ENCODE results near the gene FGF10. TPM values are rescaled to one million over a fixed set of nuclear protein-coding genes. Genes with fewer than 3 reads are reported as not detected.

FGF10 gene
- polyA plus RNA-seq, result under 1 TPM; 0.37 to 0.56 TPM

- Histone ChIP-seq H3K4me3 (ENCODE audit: low read depth in 1 of 2, low read length in 2 of 2) (peak within 1 kb of the TSS; percentile 36 to 44), H3K27ac (ENCODE audit: low read depth in 2 of 2, low read length in 1 of 2) (peak within 1 kb of the TSS; percentile 27 to 28), H3K36me3 (ENCODE audit: control insufficient read depth in 2 of 2, insufficient read depth in 2 of 2, low read length in 1 of 2) (no peaks in the 10 kb centered on the region), H3K27me3 (ENCODE audit: control insufficient read depth in 1 of 2, insufficient read depth in 2 of 2, low read length in 2 of 2) (peaks cover 0 to 6% of the 10 kb centered on the region in 2 donors), H3K9me3 (ENCODE audit: control insufficient read depth in 2 of 2, insufficient read depth in 1 of 2, low read depth in 1 of 2, low read length in 1 of 2) (no peaks in the 10 kb centered on the region), H3K4me1 (ENCODE audit: control insufficient read depth in 2 of 2, insufficient read depth in 2 of 2, low read length in 1 of 2) (no peaks in the 10 kb centered on the region)
- WGBS, 2 donors, result 1 to 4% methylated on average over 33 to 35 of the region's 35 CpGs
Measured at GRCh38 chr5:44389090-44389822, at the start of gene FGF10. Gene FGF10, minus strand, starts transcription at chr5:44389420. Its CDS starts 738 bp downstream, at chr5:44388682.

- Histone ChIP-seq H3K27me3 (ENCODE audit: control insufficient read depth in 1 of 2, insufficient read depth in 2 of 2, low read length in 2 of 2) (no peaks in the 10 kb centered on the region), H3K36me3 (ENCODE audit: control insufficient read depth in 2 of 2, insufficient read depth in 2 of 2, low read length in 1 of 2) (no peaks in the 10 kb centered on the region), H3K4me1 (ENCODE audit: control insufficient read depth in 2 of 2, insufficient read depth in 2 of 2, low read length in 1 of 2) (no peaks in the 10 kb centered on the region), H3K4me3 (ENCODE audit: low read depth in 1 of 2, low read length in 2 of 2) (no peak overlapping the region), H3K9me3 (ENCODE audit: control insufficient read depth in 2 of 2, insufficient read depth in 1 of 2, low read depth in 1 of 2, low read length in 1 of 2) (no peaks in the 10 kb centered on the region), H3K27ac (ENCODE audit: low read depth in 2 of 2, low read length in 1 of 2) (no peak overlapping the region)
- WGBS, 2 donors, result 79 to 90% methylated on average over 1 of the region's 1 CpG
Measured at GRCh38 chr5:44426944-44427343, 37.7 kb upstream of the FGF10 start.

DNA sequence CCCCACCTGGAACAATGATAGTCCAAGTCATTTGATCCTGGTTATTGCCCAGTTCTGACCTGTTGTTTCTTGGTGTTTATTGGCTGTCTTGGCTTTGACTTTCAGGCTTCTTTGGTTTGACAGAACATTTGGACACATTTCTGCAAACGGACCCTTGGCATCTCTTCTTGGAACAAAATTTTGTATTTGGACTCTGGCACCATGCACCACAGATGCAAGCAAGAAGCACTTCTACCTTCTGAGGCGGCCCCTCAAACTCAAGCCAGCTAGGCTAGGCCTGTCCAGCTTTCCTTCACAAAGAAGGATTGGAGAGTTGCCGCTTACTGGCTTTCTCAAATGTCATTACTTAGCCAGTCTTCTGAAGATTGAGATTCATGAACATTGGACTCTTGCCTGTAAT is 23.1 kb upstream of the FGF10 start:
- Histone ChIP-seq H3K4me3 (ENCODE audit: low read depth in 1 of 2, low read length in 2 of 2) (no peak overlapping the region), H3K4me1 (ENCODE audit: control insufficient read depth in 2 of 2, insufficient read depth in 2 of 2, low read length in 1 of 2) (no peaks in the 10 kb centered on the region), H3K27ac (ENCODE audit: low read depth in 2 of 2, low read length in 1 of 2) (no peak overlapping the region), H3K36me3 (ENCODE audit: control insufficient read depth in 2 of 2, insufficient read depth in 2 of 2, low read length in 1 of 2) (no peaks in the 10 kb centered on the region), H3K9me3 (ENCODE audit: control insufficient read depth in 2 of 2, insufficient read depth in 1 of 2, low read depth in 1 of 2, low read length in 1 of 2) (peaks cover 0 to 2% of the 10 kb centered on the region in 2 donors), H3K27me3 (ENCODE audit: control insufficient read depth in 1 of 2, insufficient read depth in 2 of 2, low read length in 2 of 2) (no peaks in the 10 kb centered on the region)
- 74 to 86% methylated on average over 3 of the region's 3 CpGs for WGBS, 2 donors

GRCh38 chr5:44402084-44402483 is 12.9 kb upstream of the FGF10 start:
- Histone ChIP-seq H3K27ac (ENCODE audit: low read depth in 2 of 2, low read length in 1 of 2) (no peak overlapping the region), H3K4me3 (ENCODE audit: low read depth in 1 of 2, low read length in 2 of 2) (no peak overlapping the region), H3K36me3 (ENCODE audit: control insufficient read depth in 2 of 2, insufficient read depth in 2 of 2, low read length in 1 of 2) (no peaks in the 10 kb centered on the region), H3K27me3 (ENCODE audit: control insufficient read depth in 1 of 2, insufficient read depth in 2 of 2, low read length in 2 of 2) (no peaks in the 10 kb centered on the region), H3K4me1 (ENCODE audit: control insufficient read depth in 2 of 2, insufficient read depth in 2 of 2, low read length in 1 of 2) (no peaks in the 10 kb centered on the region), H3K9me3 (ENCODE audit: control insufficient read depth in 2 of 2, insufficient read depth in 1 of 2, low read depth in 1 of 2, low read length in 1 of 2) (no peaks in the 10 kb centered on the region)
- 77 to 79% methylated on average over 2 of the region's 2 CpGs for WGBS, 2 donors

DNA sequence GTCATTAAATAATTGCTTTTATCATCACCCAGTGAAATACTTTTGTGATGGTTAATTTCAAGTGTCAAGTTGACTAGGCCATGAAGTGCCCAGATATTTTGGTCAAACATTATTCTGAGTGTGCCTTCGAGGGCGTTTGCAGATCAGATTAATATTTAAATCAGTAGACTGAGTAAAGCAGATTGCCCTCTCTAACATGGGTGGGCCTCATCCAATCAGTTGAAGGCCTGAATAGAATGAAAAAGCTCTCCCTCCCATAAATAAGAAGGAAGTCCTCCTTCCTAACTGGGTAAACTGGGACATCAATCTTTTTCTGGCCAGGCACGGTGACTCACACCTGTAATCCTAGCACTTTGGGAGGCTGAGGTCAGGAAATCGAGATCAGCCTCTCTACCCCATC is 12.4 kb upstream of the FGF10 start:
- no peaks in the 10 kb centered on the region for H3K9me3 ChIP-seq (ENCODE audit: control insufficient read depth in 2 of 2, insufficient read depth in 1 of 2, low read depth in 1 of 2, low read length in 1 of 2)
- WGBS, 2 donors, result 68 to 76% methylated on average over 4 of the region's 4 CpGs
- no peaks in the 10 kb centered on the region for H3K4me1 ChIP-seq (ENCODE audit: control insufficient read depth in 2 of 2, insufficient read depth in 2 of 2, low read length in 1 of 2)
- H3K36me3 ChIP-seq (ENCODE audit: control insufficient read depth in 2 of 2, insufficient read depth in 2 of 2, low read length in 1 of 2), result no peaks in the 10 kb centered on the region
- no peaks in the 10 kb centered on the region for H3K27me3 ChIP-seq (ENCODE audit: control insufficient read depth in 1 of 2, insufficient read depth in 2 of 2, low read length in 2 of 2)
- H3K27ac ChIP-seq (ENCODE audit: low read depth in 2 of 2, low read length in 1 of 2), result no peak overlapping the region
- H3K4me3 ChIP-seq (ENCODE audit: low read depth in 1 of 2, low read length in 2 of 2), result no peak overlapping the region

DNA sequence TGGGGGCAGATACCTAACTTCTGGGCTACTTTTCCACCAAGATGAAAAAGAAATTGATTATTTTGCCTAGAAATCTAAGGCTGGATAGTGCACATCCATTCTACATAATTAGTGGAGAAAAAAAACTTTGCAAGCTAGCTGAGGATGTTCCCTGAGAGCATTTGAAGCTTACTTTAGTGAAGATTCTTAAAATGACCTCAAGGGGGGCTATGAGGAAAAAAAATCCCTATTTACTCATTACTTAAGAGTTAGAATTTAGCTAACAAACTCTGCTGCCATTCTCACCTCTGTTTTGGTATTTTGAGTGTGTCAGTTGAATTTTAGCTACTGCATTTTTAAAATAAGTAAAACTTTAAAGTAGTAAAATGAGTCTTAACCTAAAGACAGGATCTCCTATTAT is 9.2 kb upstream of the FGF10 start:
- Histone ChIP-seq H3K27ac (ENCODE audit: low read depth in 2 of 2, low read length in 1 of 2) (no peak overlapping the region), H3K9me3 (ENCODE audit: control insufficient read depth in 2 of 2, insufficient read depth in 1 of 2, low read depth in 1 of 2, low read length in 1 of 2) (no peaks in the 10 kb centered on the region), H3K27me3 (ENCODE audit: control insufficient read depth in 1 of 2, insufficient read depth in 2 of 2, low read length in 2 of 2) (no peaks in the 10 kb centered on the region), H3K4me1 (ENCODE audit: control insufficient read depth in 2 of 2, insufficient read depth in 2 of 2, low read length in 1 of 2) (no peaks in the 10 kb centered on the region), H3K4me3 (ENCODE audit: low read depth in 1 of 2, low read length in 2 of 2) (no peak overlapping the region), H3K36me3 (ENCODE audit: control insufficient read depth in 2 of 2, insufficient read depth in 2 of 2, low read length in 1 of 2) (no peaks in the 10 kb centered on the region)

- Histone ChIP-seq H3K4me3 (ENCODE audit: low read depth in 1 of 2, low read length in 2 of 2) (no peak overlapping the region), H3K27me3 (ENCODE audit: control insufficient read depth in 1 of 2, insufficient read depth in 2 of 2, low read length in 2 of 2) (no peaks in the 10 kb centered on the region), H3K36me3 (ENCODE audit: control insufficient read depth in 2 of 2, insufficient read depth in 2 of 2, low read length in 1 of 2) (no peaks in the 10 kb centered on the region), H3K4me1 (ENCODE audit: control insufficient read depth in 2 of 2, insufficient read depth in 2 of 2, low read length in 1 of 2) (no peaks in the 10 kb centered on the region), H3K27ac (ENCODE audit: low read depth in 2 of 2, low read length in 1 of 2) (no peak overlapping the region), H3K9me3 (ENCODE audit: control insufficient read depth in 2 of 2, insufficient read depth in 1 of 2, low read depth in 1 of 2, low read length in 1 of 2) (no peaks in the 10 kb centered on the region)
- WGBS, 2 donors, result 79 to 84% methylated on average over 3 of the region's 3 CpGs
Measured at GRCh38 chr5:44396312-44396711, 7.1 kb upstream of the FGF10 start.

GRCh38 chr5:44390351-44390750 is 1.1 kb upstream of the FGF10 start:
- peaks cover 0 to 6% of the 10 kb centered on the region in 2 donors for H3K27me3 ChIP-seq (ENCODE audit: control insufficient read depth in 1 of 2, insufficient read depth in 2 of 2, low read length in 2 of 2)
- H3K4me3 ChIP-seq (ENCODE audit: low read depth in 1 of 2, low read length in 2 of 2), result no peak overlapping the region
- H3K9me3 ChIP-seq (ENCODE audit: control insufficient read depth in 2 of 2, insufficient read depth in 1 of 2, low read depth in 1 of 2, low read length in 1 of 2), result no peaks in the 10 kb centered on the region
- WGBS, 2 donors, result 34 to 35% methylated on average over 2 of the region's 2 CpGs
- H3K27ac ChIP-seq (ENCODE audit: low read depth in 2 of 2, low read length in 1 of 2), result no peak overlapping the region
- no peaks in the 10 kb centered on the region for H3K4me1 ChIP-seq (ENCODE audit: control insufficient read depth in 2 of 2, insufficient read depth in 2 of 2, low read length in 1 of 2)
- no peaks in the 10 kb centered on the region for H3K36me3 ChIP-seq (ENCODE audit: control insufficient read depth in 2 of 2, insufficient read depth in 2 of 2, low read length in 1 of 2)

- Histone ChIP-seq H3K4me1 (ENCODE audit: control insufficient read depth in 2 of 2, insufficient read depth in 2 of 2, low read length in 1 of 2) (no peaks in the 10 kb centered on the region), H3K4me3 (ENCODE audit: low read depth in 1 of 2, low read length in 2 of 2) (peak overlapping the region; percentile 27 to 44), H3K9me3 (ENCODE audit: control insufficient read depth in 2 of 2, insufficient read depth in 1 of 2, low read depth in 1 of 2, low read length in 1 of 2) (no peaks in the 10 kb centered on the region), H3K36me3 (ENCODE audit: control insufficient read depth in 2 of 2, insufficient read depth in 2 of 2, low read length in 1 of 2) (no peaks in the 10 kb centered on the region), H3K27ac (ENCODE audit: low read depth in 2 of 2, low read length in 1 of 2) (no peak overlapping the region), H3K27me3 (ENCODE audit: control insufficient read depth in 1 of 2, insufficient read depth in 2 of 2, low read length in 2 of 2) (peaks cover 0 to 6% of the 10 kb centered on the region in 2 donors)
- 5 to 10% methylated on average over 5 of the region's 5 CpGs for WGBS, 2 donors
Measured at GRCh38 chr5:44389823-44390143, 563 bp upstream of the FGF10 start.

DNA sequence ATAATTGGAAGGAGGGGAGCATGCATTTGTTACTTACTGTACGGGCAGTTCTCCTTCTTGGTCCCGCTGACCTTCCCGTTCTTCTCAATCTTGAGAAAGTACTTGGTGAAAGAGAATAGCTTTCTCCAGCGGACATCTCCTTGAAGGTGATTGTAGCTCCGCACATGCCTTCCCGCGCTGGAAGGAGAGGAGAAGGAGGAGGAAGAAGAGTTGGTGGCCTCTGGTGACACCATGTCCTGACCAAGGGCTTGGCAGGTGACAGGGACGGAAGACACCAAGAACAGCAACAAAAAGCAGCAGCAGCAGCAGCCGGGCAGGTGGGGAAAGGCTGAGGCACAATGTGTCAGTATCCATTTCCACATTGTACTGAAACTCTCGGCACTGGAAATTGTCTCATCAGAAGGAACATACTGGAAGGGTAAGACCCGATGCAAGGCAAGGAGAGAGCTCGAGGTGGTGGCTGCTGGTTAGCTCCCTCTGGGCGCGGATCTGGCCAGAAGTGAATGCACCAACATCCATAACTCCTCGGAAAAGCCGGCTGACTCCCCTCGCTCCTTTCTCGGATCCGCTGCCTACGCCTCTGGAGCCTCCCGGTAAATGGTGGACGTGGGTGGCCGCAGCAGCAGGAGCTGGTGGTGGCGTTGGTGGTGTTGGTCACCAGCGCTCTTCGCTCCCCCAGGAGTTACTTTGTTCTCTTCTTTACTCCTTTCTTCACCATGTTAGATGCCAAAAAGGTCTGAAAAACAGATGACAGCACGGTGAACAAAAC is 715 bp downstream of the FGF10 start:
- peak overlapping the region; percentile 27 to 28 for H3K27ac ChIP-seq (ENCODE audit: low read depth in 2 of 2, low read length in 1 of 2)
- peaks cover 0 to 6% of the 10 kb centered on the region in 2 donors for H3K27me3 ChIP-seq (ENCODE audit: control insufficient read depth in 1 of 2, insufficient read depth in 2 of 2, low read length in 2 of 2)

More for the DNA sequence above, 715 bp downstream of the FGF10 start:
- no peaks in the 10 kb centered on the region for H3K9me3 ChIP-seq (ENCODE audit: control insufficient read depth in 2 of 2, insufficient read depth in 1 of 2, low read depth in 1 of 2, low read length in 1 of 2)
- 5 to 6% methylated on average over 27 of the region's 27 CpGs for WGBS, 2 donors
- no peaks in the 10 kb centered on the region for H3K36me3 ChIP-seq (ENCODE audit: control insufficient read depth in 2 of 2, insufficient read depth in 2 of 2, low read length in 1 of 2)
- H3K4me3 ChIP-seq (ENCODE audit: low read depth in 1 of 2, low read length in 2 of 2), result peak overlapping the region; percentile 36 to 44
- no peaks in the 10 kb centered on the region for H3K4me1 ChIP-seq (ENCODE audit: control insufficient read depth in 2 of 2, insufficient read depth in 2 of 2, low read length in 1 of 2)
